T-helper 17 cell (primary cell): Measurements from ENCODE around the gene TIMP3. TPM values are rescaled to one million over a fixed set of nuclear protein-coding genes. Genes with fewer than 3 reads are reported as not detected.

ENCODE experiments used
- ATAC-seq: fragments of 150-1000 bp; cut with Tn5 transposase; 2 replicates; pipeline ENCODE4 v1.10.0; 2021; ENCODE audit warnings: mild to moderate bottlenecking, moderate library complexity
- DNase-seq, 3 donors: peaks; one replicate each; pipeline versions ENCODE4 v3.0.0 to v3.0.0-alpha.2; 2020 to 2021
- H3K9me3 ChIP-seq: one replicate; pipeline ENCODE4 v1.7.0; 2013; ENCODE audit warnings: low read length, mild to moderate bottlenecking; ENCODE audit not compliant: control insufficient read depth, poor library complexity, severe bottlenecking
- H3K27ac Mint-ChIP-seq: one replicate; pipeline ENCODE4 v1.8.0; 2022; ENCODE audit warnings: mild to moderate bottlenecking, moderate library complexity, mixed read lengths
- H3K27me3 Mint-ChIP-seq: one replicate; pipeline ENCODE4 v1.8.0; 2022; ENCODE audit warnings: mixed read lengths
- H3K36me3 Mint-ChIP-seq: one replicate; pipeline ENCODE4 v1.8.0; 2022; ENCODE audit warnings: low read depth, mixed read lengths
- H3K4me1 Mint-ChIP-seq: one replicate; pipeline ENCODE4 v1.8.0; 2022; ENCODE audit warnings: mild to moderate bottlenecking, mixed read lengths
- H3K4me3 Mint-ChIP-seq: one replicate; pipeline ENCODE4 v1.8.0; 2022; ENCODE audit warnings: mild to moderate bottlenecking, moderate library complexity, mixed read lengths
- total RNA-seq, 4 donors: library from RNA in 2 of 4; stranded (reverse) in 2 of 4; gene quantifications; one replicate each; pipeline ENCODE4 v1.2.3 and lab custom pipeline; 2022 to 2026

The TIMP3 gene
- total RNA-seq, 2 donors from 2014 or later, result 0.26 TPM; not detected in 1

DNA sequence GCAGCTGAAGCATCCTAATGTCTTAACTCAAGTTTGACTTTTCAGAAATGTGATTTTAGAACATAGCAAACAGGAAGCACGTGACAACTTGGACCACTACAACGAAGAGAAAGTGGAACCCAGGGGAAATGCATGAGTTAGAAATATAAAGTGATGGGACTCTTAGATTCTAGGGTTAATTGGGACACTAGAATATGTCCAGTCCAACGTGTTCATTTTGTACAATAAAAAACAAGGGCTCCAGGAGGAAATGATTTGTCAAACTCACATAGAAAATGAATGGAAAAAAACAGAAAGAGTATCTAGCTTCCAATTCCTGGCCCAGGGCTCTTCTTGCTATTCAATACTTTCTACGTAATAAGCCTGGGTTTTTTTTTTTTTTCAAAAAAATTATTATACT lies 30.7 kb downstream of the TIMP3 start:
- H3K27ac Mint-ChIP-seq, result no peak overlapping the region
- no peaks in the 10 kb centered on the region for H3K36me3 Mint-ChIP-seq
- no peaks in the 10 kb centered on the region for H3K9me3 ChIP-seq
- no peak overlapping the region for H3K4me3 Mint-ChIP-seq
- DNase-seq, result no peak
- peaks cover 4% of the 10 kb centered on the region for H3K4me1 Mint-ChIP-seq
- no peak for ATAC-seq
- H3K27me3 Mint-ChIP-seq, result peaks cover 32% of the 10 kb centered on the region

DNA sequence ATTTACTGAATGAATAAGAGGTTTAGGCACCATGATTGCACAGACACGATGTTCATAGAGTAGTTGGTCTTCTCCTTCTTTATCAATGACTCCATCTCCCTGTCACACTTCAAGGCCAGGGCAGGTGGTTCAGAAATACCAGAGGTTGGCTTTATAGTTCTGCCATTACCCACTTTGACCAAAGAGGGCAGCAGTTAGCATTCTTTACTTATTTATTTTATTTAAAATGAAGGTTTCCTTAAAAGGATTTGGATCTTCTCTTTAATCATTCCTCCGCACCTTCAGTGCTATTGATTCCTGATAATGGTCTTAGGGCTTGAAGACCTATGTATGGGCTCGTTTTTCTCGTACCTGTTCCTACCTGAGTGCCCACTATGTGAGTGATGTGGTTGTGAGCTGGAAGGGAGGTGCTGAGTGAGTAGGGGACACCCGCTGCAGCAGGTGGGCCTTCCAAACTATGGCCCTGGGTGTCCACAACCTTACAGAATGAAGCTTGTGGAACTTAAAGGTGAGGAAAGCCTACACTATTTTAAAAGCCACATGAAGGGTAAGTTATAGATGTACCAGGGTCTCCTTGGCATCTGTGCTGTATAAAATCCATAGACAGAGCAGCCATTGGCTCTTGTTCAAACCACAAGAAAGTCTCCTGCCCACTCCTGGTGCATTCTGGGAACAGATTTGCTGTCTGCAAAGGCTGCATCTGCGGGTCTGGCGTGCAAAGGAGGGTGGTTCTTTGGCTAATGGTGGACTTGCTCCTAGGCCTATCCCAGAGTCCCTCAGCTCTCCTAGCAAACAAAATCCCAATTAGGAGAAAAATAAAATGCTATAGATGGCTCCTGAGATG lies 35.0 kb downstream of the TIMP3 start:
- no peak for DNase-seq
- ATAC-seq, result no peak
- H3K36me3 Mint-ChIP-seq, result no peaks in the 10 kb centered on the region

DNA sequence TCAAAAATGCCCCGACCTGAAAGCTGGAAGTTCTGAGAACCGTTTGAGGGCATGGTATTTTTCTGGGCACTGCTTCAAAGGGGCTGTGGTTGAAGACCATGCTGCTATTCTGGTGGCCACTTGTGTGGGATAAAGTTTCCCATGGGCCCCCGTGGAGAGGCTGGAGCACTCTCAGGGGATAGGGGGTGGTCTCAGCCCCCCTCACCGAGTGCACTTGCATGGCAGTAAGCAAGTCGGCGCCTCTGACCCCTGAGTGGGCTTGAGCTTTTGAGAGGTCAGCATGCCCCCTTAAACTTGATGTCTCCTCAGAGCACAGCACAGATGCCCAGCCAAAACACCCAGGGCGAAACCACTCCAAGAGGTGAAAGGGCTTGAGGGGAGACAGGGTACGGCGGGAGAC lies 35.6 kb downstream of the TIMP3 start:
- DNase-seq, result no peak
- H3K9me3 ChIP-seq, result no peaks in the 10 kb centered on the region
- ATAC-seq, result no peak
- H3K27me3 Mint-ChIP-seq, result peaks cover 46% of the 10 kb centered on the region
- H3K4me3 Mint-ChIP-seq, result no peak overlapping the region
- H3K4me1 Mint-ChIP-seq, result peaks cover 2% of the 10 kb centered on the region
- no peak overlapping the region for H3K27ac Mint-ChIP-seq
- H3K36me3 Mint-ChIP-seq, result no peaks in the 10 kb centered on the region

More for the DNA sequence above, 35.0 kb downstream of the TIMP3 start:
- peaks cover 6% of the 10 kb centered on the region for H3K4me1 Mint-ChIP-seq
- H3K27ac Mint-ChIP-seq, result no peak overlapping the region
- no peaks in the 10 kb centered on the region for H3K9me3 ChIP-seq
- H3K4me3 Mint-ChIP-seq, result no peak overlapping the region
- peaks cover 43% of the 10 kb centered on the region for H3K27me3 Mint-ChIP-seq

DNA sequence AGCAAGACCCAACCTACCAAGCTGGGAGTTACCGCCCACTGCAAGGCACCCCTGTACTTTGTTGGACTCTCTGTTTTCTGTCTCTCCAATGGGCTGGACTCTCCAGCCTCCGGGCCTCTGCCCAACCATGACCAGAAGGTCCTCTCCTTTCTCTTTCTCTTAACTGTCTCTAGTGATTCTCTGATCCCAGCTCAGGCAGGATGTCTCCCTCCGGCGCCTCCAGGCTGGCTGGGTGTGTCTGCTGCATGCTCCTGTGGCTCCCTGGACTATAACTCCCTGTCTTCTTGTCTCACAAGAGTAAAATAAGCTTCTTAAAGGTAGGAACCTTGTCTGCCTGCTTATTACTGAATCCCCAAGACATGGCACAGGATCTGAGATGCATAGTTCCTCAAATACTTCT lies 36.3 kb downstream of the TIMP3 start:
- ATAC-seq, result no peak
- Mint-ChIP-seq H3K27ac (no peak overlapping the region), H3K4me1 (peaks cover 2% of the 10 kb centered on the region), H3K4me3 (no peak overlapping the region), H3K27me3 (peaks cover 49% of the 10 kb centered on the region), H3K36me3 (no peaks in the 10 kb centered on the region)
- no peak for DNase-seq
- H3K9me3 ChIP-seq, result no peaks in the 10 kb centered on the region

GRCh38 chr22:32839831-32840584 lies 38.5 kb downstream of the TIMP3 start:
- ATAC-seq, result no peak
- Mint-ChIP-seq H3K27me3 (peaks cover 56% of the 10 kb centered on the region), H3K36me3 (no peaks in the 10 kb centered on the region)

GRCh38 chr22:32841175-32841574 lies 39.7 kb downstream of the TIMP3 start:
- DNase-seq, result no peak
- no peak for ATAC-seq
- Mint-ChIP-seq H3K27ac (no peak overlapping the region), H3K27me3 (peaks cover 60% of the 10 kb centered on the region), H3K4me3 (no peak overlapping the region), H3K4me1 (peaks cover 2% of the 10 kb centered on the region), H3K36me3 (no peaks in the 10 kb centered on the region)
- no peaks in the 10 kb centered on the region for H3K9me3 ChIP-seq

More at GRCh38 chr22:32839831-32840584, 38.5 kb downstream of the TIMP3 start:
- no peaks in the 10 kb centered on the region for H3K9me3 ChIP-seq
- H3K4me3 Mint-ChIP-seq, result no peak overlapping the region
- no peak for DNase-seq
- no peak overlapping the region for H3K27ac Mint-ChIP-seq
- H3K4me1 Mint-ChIP-seq, result peaks cover 2% of the 10 kb centered on the region

GRCh38 chr22:32842486-32842885 lies 41.0 kb downstream of the TIMP3 start:
- Mint-ChIP-seq H3K4me3 (no peak overlapping the region), H3K27ac (no peak overlapping the region), H3K36me3 (no peaks in the 10 kb centered on the region), H3K4me1 (peaks cover 2% of the 10 kb centered on the region), H3K27me3 (peaks cover 72% of the 10 kb centered on the region)
- ATAC-seq (no peak), DNase-seq (no peak)
- no peaks in the 10 kb centered on the region for H3K9me3 ChIP-seq

DNA sequence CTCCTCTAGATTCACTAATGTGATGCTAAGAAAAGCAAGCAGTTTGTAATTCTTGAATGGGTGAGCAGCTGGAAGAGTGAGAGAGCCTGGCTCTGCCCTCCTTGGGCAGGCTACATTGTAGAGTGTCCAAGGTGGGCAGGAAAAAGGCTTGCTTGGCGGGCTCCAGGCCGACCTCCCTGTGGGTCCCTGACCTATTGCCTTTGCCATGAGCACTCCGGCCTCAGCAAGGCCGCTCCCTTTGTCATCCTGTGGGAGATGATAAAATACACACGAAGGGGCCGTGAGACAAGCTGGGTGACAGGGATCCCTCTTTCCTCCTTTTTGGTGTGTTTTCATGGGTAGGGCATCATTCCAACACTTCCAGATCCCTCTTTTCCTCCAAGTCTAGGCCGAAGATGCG lies 41.8 kb downstream of the TIMP3 start:
- no peak for ATAC-seq
- Mint-ChIP-seq H3K4me3 (no peak overlapping the region), H3K27ac (no peak overlapping the region), H3K27me3 (peaks cover 77% of the 10 kb centered on the region), H3K36me3 (no peaks in the 10 kb centered on the region), H3K4me1 (peaks cover 2% of the 10 kb centered on the region)
- DNase-seq, result no peak
- H3K9me3 ChIP-seq, result no peaks in the 10 kb centered on the region

DNA sequence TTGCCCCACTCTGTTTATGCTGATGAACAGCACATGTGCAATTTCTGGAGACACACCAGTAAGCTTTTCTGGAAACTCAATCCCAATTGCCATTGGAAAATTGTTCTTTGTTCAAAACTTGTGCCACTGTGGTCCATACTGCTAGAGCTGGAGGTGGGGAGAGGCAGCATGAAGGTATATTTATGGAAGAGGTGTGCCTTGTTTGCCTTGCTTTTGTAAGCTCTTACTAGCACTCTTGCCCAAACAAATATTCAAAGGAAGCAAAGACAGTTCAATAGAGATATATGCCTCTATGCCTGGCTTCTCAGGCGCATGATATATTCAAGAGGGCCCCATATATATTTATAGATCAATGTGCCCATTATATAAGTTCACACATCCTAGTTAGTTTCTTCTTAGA lies 42.7 kb downstream of the TIMP3 start:
- no peak overlapping the region for H3K27ac Mint-ChIP-seq
- ATAC-seq, result no peak
- peaks cover 78% of the 10 kb centered on the region for H3K27me3 Mint-ChIP-seq
- no peak for DNase-seq
- H3K36me3 Mint-ChIP-seq, result no peaks in the 10 kb centered on the region
- H3K4me1 Mint-ChIP-seq, result no peaks in the 10 kb centered on the region
- no peak overlapping the region for H3K4me3 Mint-ChIP-seq
- H3K9me3 ChIP-seq, result no peaks in the 10 kb centered on the region

GRCh38 chr22:32846780-32847491 lies 45.4 kb downstream of the TIMP3 start:
- no peaks in the 10 kb centered on the region for H3K9me3 ChIP-seq
- Mint-ChIP-seq H3K4me3 (no peak overlapping the region), H3K36me3 (no peaks in the 10 kb centered on the region), H3K27me3 (peaks cover 75% of the 10 kb centered on the region), H3K4me1 (no peaks in the 10 kb centered on the region), H3K27ac (no peak overlapping the region)
- DNase-seq (no peak), ATAC-seq (no peak)

GRCh38 chr22:32848226-32848625 lies 46.7 kb downstream of the TIMP3 start:
- ATAC-seq (no peak), DNase-seq (no peak)
- no peaks in the 10 kb centered on the region for H3K4me1 Mint-ChIP-seq
- no peak overlapping the region for H3K4me3 Mint-ChIP-seq
- peaks cover 77% of the 10 kb centered on the region for H3K27me3 Mint-ChIP-seq
- no peak overlapping the region for H3K27ac Mint-ChIP-seq
- H3K36me3 Mint-ChIP-seq, result no peaks in the 10 kb centered on the region
- no peaks in the 10 kb centered on the region for H3K9me3 ChIP-seq

DNA sequence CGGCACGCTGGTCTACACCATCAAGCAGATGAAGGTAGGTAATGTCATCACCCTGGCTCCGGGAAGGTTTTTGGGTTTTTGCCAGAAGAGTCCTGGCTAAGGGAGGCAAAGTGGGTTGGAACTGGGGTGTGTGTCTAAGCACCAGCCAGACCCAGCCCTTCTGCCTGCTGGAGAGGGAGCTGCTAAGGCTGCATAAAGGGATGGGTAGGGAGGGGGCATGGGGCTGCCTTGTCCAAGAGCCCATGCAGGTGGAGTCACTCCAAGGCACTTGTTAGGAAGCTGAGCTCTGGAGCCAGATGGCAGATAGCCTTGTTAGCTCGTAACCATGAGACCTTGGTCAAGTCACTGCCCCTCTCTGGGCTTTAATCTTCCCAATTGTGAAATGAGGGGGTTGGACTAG lies 48.0 kb downstream of the TIMP3 start:
- Mint-ChIP-seq H3K27ac (no peak overlapping the region), H3K27me3 (peaks cover 71% of the 10 kb centered on the region)
- H3K9me3 ChIP-seq, result no peaks in the 10 kb centered on the region

GRCh38 chr22:32850157-32850556 lies 48.7 kb downstream of the TIMP3 start:
- Mint-ChIP-seq H3K36me3 (no peaks in the 10 kb centered on the region), H3K4me1 (no peaks in the 10 kb centered on the region), H3K27ac (no peak overlapping the region), H3K4me3 (no peak overlapping the region), H3K27me3 (peaks cover 71% of the 10 kb centered on the region)
- ATAC-seq (no peak), DNase-seq (no peak)
- H3K9me3 ChIP-seq, result no peaks in the 10 kb centered on the region

More for the DNA sequence above, 48.0 kb downstream of the TIMP3 start:
- ATAC-seq (no peak), DNase-seq (no peak)
- no peaks in the 10 kb centered on the region for H3K36me3 Mint-ChIP-seq
- no peaks in the 10 kb centered on the region for H3K4me1 Mint-ChIP-seq
- no peak overlapping the region for H3K4me3 Mint-ChIP-seq
